GM12878 (cell line): Measurements from ENCODE around the gene UQCRH.

Experiments used
- EZH2 ChIP-seq: IDR thresholded peaks from 2 replicates; pipeline ENCODE4 v1.6.1; 2012; ENCODE audit warnings: low read depth, mild to moderate bottlenecking, control low read depth, inconsistent platforms, low read length, borderline replicate concordance; ENCODE audit not compliant: control insufficient read depth
- GABPA ChIP-seq: IDR thresholded peaks from 2 replicates; pipeline ENCODE4 v1.6.1; 2014; ENCODE audit warnings: antibody characterized with exemption, low read depth, mild to moderate bottlenecking, inconsistent platforms
- HSF1 ChIP-seq: fragments of 150-350 bp; IDR thresholded peaks from 2 replicates; pipeline ENCODE4 v1.6.1; 2014; ENCODE audit warnings: mild to moderate bottlenecking, low read depth, low read length
- NBN ChIP-seq: fragments of 450-650 bp; IDR thresholded peaks from 2 replicates; pipeline ENCODE4 v1.6.1; 2016
- POLR2A ChIP-seq: IDR thresholded peaks from 2 replicates; pipeline ENCODE4 v1.6.1; 2011; ENCODE audit warnings: low read depth, mild to moderate bottlenecking, low read length
- RAD21 ChIP-seq: IDR thresholded peaks from 2 replicates; pipeline ENCODE4 v1.6.1; 2011; ENCODE audit warnings: mild to moderate bottlenecking, low read depth, low read length, moderate library complexity; ENCODE audit not compliant: insufficient read depth
- ZNF217 ChIP-seq: fragments of 450-650 bp; IDR thresholded peaks from 2 replicates; pipeline ENCODE4 v1.6.1; 2017; ENCODE audit warnings: antibody characterized with exemption, mild to moderate bottlenecking
- TF ChIP-seq, protein P1 (sequence below): IDR thresholded peaks from 2 replicates; pipeline ENCODE4 v1.6.1; 2012; ENCODE audit warnings: low read depth, low read length, improper control_type of control experiment
- TF ChIP-seq, protein P2 (sequence below), 3 experiments: IDR thresholded peaks in 2 of 3; conservative IDR thresholded peaks in 1 of 3; 2 replicates each; pipeline ENCODE4 v1.5.1; 2011; ENCODE audit warnings: low read depth in 3 of 3, low read length in 3 of 3, mild to moderate bottlenecking in 3 of 3, control low read depth in 2 of 3, moderate library complexity in 2 of 3, inconsistent platforms in 1 of 3, mixed read lengths in 1 of 3; ENCODE audit not compliant: control insufficient read depth in 2 of 3, insufficient read depth in 1 of 3; ENCODE audit errors: extremely low read depth in 1 of 3

DNA sequence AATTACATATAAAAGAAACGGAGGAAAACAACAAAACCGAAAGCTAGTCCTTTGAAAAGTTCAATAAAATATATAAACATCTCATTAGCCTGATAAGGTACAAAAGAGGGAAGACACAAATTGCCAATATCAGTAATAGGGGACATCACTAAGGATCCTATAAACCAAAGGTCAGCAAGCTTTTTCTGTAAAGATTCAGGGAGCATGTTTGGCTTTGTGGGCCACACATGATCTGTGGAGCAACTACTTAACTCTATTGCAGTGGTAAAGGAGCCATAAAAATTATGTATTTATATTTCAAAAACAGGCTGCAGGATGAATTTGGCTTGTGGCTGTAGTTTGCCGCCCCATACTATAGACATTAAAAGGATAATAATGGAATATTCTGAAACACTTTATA, 31.6 kb downstream of the UQCRH start:
- TF ChIP-seq, protein P1, sequence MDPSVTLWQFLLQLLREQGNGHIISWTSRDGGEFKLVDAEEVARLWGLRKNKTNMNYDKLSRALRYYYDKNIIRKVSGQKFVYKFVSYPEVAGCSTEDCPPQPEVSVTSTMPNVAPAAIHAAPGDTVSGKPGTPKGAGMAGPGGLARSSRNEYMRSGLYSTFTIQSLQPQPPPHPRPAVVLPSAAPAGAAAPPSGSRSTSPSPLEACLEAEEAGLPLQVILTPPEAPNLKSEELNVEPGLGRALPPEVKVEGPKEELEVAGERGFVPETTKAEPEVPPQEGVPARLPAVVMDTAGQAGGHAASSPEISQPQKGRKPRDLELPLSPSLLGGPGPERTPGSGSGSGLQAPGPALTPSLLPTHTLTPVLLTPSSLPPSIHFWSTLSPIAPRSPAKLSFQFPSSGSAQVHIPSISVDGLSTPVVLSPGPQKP, result no peak
- TF ChIP-seq POLR2A (no peak), ZNF217 (no peak), HSF1 (no peak), EZH2 (no peak), RAD21 (no peak), GABPA (no peak), NBN (no peak)
- TF ChIP-seq, protein P2, sequence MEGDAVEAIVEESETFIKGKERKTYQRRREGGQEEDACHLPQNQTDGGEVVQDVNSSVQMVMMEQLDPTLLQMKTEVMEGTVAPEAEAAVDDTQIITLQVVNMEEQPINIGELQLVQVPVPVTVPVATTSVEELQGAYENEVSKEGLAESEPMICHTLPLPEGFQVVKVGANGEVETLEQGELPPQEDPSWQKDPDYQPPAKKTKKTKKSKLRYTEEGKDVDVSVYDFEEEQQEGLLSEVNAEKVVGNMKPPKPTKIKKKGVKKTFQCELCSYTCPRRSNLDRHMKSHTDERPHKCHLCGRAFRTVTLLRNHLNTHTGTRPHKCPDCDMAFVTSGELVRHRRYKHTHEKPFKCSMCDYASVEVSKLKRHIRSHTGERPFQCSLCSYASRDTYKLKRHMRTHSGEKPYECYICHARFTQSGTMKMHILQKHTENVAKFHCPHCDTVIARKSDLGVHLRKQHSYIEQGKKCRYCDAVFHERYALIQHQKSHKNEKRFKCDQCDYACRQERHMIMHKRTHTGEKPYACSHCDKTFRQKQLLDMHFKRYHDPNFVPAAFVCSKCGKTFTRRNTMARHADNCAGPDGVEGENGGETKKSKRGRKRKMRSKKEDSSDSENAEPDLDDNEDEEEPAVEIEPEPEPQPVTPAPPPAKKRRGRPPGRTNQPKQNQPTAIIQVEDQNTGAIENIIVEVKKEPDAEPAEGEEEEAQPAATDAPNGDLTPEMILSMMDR (IDR thresholded peaks at IDR 0.05 in 2 of 3, conservative IDR thresholded peaks at IDR 0.05 in 1 of 3; ENCODE audit: control insufficient read depth in 2 of 3, extremely low read depth in 1 of 3, insufficient read depth in 1 of 3, low read depth in 3 of 3, low read length in 3 of 3), result no peak
